Measurements from ENCODE around the gene DYNLT4.

Gene DYNLT4

DNA sequence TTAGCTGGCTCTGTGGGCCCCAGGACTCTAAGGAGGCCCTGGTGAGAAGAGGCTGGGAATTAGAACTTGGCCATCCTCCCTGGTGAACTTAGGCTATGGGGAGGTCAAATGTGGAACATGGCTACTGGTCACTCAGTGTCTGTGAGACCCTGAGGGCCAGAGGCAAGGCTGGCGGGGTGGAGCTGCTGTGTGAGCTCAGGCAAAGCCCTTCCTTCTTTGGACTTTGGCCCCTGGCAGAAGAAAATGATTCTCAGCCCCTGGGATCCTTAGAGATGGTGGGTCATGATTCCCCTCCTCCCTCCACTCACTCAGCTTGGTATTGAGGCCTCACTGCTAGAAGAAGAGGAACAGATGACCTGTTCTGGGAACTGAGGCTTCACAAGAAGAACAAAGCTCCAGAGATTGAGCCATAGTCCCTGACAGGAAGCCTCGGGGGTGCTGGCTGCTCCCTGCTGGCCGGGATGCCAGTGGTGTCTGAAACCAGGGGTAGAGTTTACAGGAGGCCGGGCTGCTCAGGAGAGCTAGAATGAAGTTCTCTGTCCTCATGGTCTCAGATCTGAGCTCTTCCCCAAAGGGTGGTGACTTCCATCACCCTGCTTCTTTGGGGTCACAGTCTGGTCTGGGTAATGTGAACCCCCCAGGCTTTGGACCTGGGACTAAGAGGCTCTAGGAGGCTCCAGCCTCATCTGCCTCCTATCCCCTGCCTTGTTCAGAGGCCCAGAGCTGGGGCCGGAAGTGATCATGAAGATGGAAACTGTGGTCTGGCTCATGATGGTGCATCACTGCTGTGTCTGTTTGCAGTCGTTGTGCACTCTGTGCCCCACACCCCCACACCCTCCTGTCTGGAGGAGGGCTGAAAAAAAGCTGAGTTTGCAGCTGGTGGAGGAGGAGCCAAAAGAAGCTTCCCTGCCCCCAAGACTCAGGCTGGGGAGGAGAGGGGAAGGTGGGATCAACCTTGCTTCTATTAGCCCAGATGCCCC, 2.1 kb upstream of the DYNLT4 start:
- Mint-ChIP-seq H3K4me3 (peak overlapping the region; percentile 79), H3K27me3 (ENCODE audit: low read depth) (no peaks in the 10 kb centered on the region), H3K9me3 (no peaks in the 10 kb centered on the region), H3K36me3 (ENCODE audit: low read depth) (peaks cover 55% of the 10 kb centered on the region), H3K27ac (peak overlapping the region; percentile 99), H3K4me1 (ENCODE audit: low read depth) (peaks cover 62% of the 10 kb centered on the region)
- DNase-seq (ENCODE audit: low spot score) = peak; percentile 92

DNA sequence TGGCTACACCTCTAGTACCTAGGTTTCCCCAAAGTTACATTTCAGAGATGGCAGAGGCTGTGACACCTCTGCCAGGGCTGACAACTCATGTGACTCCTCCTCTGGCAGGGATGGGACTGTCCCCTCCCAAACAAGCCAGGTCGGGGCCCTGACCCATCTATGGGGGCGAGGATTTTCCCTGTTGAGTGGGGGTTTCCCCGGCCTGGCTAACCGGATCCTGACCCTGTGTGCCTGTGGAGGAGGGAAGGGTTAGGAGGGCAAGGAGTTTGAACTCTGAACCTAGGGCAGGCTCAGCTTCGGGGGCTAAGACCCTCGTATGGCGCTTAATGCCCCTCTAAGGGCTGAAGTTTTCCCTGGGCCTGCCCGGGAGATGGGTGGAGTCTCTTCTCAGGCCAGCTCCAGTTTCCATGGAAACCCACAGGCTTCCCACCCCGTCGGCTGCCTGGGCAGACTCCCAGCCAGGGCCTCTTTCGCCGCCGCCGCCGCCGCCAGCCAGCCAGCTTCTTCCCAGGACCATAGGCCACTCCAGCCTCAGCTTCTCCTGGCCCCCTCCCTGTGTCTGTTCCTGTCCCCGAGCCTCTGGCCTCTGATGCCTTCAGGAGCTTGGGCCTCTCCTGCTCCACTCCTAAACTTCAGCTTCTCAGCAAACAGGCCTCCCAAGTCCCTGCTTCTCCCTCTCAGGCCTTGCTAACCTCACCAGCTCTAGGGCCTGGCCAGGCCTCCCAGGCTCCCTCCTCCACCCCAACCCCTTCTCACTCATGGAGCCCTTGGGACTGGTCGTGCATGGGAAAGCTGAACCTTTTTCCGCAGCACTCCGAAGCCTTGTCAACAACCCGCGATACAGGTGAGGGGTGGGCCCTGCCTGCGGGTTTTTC, 1.1 kb upstream of the DYNLT4 start, which contains the start of gene BTBD19:
Gene BTBD19 (plus strand): TSS at position 461 of the 875 bp plus-strand sequence. CDS start 298 bp downstream, at position 759.
- peak within 1 kb of the TSS; percentile 99 for H3K27ac Mint-ChIP-seq
- H3K36me3 Mint-ChIP-seq (ENCODE audit: low read depth) = peaks cover 57% of the 10 kb centered on the region
- DNase-seq (ENCODE audit: low spot score) = peak; percentile 90
- H3K4me3 Mint-ChIP-seq = peak within 1 kb of the TSS; percentile 79
- H3K9me3 Mint-ChIP-seq = no peaks in the 10 kb centered on the region
- H3K4me1 Mint-ChIP-seq (ENCODE audit: low read depth) = peaks cover 60% of the 10 kb centered on the region
- H3K27me3 Mint-ChIP-seq (ENCODE audit: low read depth) = no peaks in the 10 kb centered on the region

DNA sequence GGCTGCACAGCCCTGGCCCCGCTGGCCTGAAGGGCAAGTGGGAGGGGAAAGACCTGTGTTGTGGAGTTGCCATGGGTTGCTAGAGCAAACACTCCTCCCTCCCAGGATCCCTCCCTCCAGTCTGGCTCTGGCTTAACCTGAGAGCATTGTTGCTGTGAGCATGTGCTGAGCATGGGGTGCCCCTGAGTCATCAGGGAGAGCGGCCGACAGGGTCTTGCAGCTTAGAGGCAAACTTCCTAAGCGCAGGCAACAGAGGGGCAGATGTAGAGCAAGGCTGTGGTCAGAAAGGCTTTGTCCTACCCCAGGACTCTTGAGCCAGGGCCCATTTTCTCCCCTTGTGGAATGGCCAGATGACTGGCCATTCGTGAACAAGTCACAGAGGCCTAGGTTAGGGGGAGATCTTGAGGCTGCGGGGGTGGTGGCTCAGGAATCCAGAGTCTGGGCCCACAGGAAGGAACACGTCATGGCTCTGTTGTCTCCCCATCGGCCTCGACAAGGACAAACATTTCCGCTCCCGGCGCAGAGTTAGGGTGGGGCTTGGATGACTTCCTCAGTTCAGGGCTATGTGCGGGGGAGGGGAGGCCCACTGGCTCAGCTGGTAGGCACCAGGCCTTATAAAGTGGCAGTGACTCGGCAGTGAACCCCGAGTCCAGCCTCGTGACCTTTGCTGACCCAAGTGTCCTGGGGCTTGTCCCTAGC, 362 bp upstream of the DYNLT4 start:
- no peaks in the 10 kb centered on the region for H3K27me3 Mint-ChIP-seq (ENCODE audit: low read depth)
- no peaks in the 10 kb centered on the region for H3K9me3 Mint-ChIP-seq

DNA sequence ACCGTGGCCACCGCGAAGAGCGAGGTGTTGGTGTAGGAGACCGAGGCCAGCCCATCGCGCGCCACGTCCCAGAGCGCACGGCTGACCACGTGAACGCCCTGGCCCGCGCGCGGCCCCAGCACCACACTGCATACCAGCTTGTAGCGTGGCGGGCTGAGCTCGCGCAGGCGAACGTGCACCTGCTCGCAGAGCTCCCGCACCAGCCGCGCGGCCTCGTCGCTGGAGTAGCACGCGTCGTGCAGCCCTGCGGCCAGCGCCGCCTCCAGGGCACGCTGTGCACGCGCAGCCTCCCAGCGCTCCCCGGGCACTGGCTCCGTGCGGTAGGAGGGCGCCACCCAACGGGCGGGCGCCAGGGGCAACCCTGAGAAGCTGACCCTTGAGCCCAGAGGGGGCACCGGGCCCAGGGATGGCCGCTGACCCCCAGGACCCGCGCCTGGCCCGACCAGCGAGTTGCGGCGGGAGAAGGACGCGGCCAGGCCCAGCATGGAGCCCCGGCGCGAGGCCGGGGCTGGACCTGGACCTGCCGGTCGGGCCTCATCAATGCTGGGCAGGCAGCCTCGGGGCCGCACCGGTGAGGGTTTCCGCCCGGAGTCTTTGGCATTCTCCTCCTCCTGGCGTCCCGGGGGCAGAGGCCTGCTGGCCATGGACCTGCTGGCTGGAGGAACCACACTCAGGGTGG, 987 bp downstream of the DYNLT4 start:
- no peak overlapping the region for H3K4me3 Mint-ChIP-seq
- peaks cover 62% of the 10 kb centered on the region for H3K4me1 Mint-ChIP-seq (ENCODE audit: low read depth)
- peaks cover 65% of the 10 kb centered on the region for H3K36me3 Mint-ChIP-seq (ENCODE audit: low read depth)
- no peaks in the 10 kb centered on the region for H3K27me3 Mint-ChIP-seq (ENCODE audit: low read depth)
- DNase-seq (ENCODE audit: low spot score) = no peak
- peak overlapping the region; percentile 99 for H3K27ac Mint-ChIP-seq
- H3K9me3 Mint-ChIP-seq = no peaks in the 10 kb centered on the region

More for the DNA sequence above, 362 bp upstream of the DYNLT4 start:
- Mint-ChIP-seq H3K4me1 (ENCODE audit: low read depth) (peaks cover 66% of the 10 kb centered on the region), H3K4me3 (peak overlapping the region; percentile 79), H3K36me3 (ENCODE audit: low read depth) (peaks cover 61% of the 10 kb centered on the region), H3K27ac (peak overlapping the region; percentile 99)
- DNase-seq (ENCODE audit: low spot score) = peak; percentile 92

DNA sequence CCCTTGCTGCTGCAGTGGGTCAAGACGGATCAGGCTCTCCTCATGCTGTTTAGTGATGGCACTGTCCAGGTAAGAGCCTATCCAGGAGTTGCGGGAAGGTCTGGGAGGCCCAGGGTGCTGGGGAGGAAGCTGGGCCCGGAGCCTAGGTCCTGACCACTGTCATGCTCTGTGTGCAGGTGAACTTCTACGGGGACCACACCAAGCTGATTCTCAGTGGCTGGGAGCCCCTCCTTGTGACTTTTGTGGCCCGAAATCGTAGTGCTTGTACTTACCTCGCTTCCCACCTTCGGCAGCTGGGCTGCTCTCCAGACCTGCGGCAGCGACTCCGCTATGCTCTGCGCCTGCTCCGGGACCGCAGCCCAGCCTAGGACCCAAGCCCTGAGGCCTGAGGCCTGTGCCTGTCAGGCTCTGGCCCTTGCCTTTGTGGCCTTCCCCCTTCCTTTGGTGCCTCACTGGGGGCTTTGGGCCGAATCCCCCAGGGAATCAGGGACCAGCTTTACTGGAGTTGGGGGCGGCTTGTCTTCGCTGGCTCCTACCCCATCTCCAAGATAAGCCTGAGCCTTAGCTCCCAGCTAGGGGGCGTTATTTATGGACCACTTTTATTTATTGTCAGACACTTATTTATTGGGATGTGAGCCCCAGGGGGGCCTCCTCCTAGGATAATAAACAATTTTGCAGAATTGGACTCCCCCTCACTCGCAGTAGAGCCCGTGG, 1.7 kb downstream of the DYNLT4 start:
- Mint-ChIP-seq H3K4me1 (ENCODE audit: low read depth) (peaks cover 56% of the 10 kb centered on the region), H3K27ac (peak overlapping the region; percentile 77), H3K9me3 (no peaks in the 10 kb centered on the region), H3K27me3 (ENCODE audit: low read depth) (no peaks in the 10 kb centered on the region), H3K36me3 (ENCODE audit: low read depth) (peaks cover 64% of the 10 kb centered on the region), H3K4me3 (no peak overlapping the region)
- no peak for DNase-seq (ENCODE audit: low spot score)

DNA sequence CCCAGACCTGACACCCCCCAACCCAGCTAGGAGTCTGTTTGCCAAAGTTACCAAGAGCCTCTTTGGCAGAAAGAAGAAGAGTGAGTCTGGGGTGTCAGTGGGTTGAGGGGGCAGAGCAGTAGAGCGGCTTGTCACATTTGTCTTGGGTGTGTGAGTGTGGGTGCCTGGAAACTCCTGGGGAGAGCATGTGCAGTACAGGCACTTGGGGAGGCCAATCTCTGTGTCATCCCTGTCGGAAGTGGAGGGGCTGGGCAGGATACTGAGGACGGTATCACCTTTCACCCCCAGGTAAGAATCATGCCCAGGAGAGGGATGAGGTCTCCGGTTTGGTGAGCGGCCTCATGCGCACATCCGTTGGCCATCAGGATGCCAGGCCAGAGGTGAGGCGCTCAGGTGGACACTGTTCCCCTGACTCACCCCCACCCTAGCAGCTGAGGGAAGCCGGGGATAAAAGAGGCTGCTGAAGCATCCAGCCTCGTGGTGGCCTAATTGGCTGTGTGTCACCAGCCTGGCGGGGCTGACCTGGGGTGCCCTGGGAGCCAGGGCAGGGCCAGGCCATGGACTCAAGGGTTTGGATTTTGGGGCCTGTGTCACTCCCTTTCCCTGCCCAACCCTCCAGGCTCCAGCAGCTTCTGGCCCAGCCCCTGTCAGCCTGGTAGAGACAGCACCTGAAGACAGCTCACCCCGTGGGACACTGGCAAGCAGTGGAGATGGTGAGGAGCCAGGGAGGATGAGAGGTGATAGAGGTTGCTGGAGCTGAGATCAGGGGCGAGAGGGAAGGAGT, 3.6 kb downstream of the DYNLT4 start:
- Mint-ChIP-seq H3K27me3 (ENCODE audit: low read depth) (no peaks in the 10 kb centered on the region), H3K4me1 (ENCODE audit: low read depth) (peaks cover 48% of the 10 kb centered on the region), H3K36me3 (ENCODE audit: low read depth) (peaks cover 61% of the 10 kb centered on the region), H3K9me3 (no peaks in the 10 kb centered on the region), H3K4me3 (peak overlapping the region; percentile 92), H3K27ac (peak overlapping the region; percentile 77)
- DNase-seq (ENCODE audit: low spot score) = no peak

DNA sequence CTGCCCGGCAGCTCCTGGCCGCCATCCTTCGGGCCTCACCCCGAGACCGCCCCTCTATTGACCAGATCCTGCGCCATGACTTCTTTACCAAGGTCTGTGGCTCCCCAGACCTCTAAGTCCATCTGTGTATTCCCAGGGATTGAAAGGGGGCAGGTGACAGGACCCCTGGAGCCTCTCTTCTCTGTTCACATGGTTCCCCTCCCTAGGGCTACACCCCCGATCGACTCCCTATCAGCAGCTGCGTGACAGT, 4.2 kb downstream of the DYNLT4 start:
- H3K4me3 Mint-ChIP-seq = peak overlapping the region; percentile 92
- peaks cover 60% of the 10 kb centered on the region for H3K36me3 Mint-ChIP-seq (ENCODE audit: low read depth)
- H3K27me3 Mint-ChIP-seq (ENCODE audit: low read depth) = no peaks in the 10 kb centered on the region
- peak overlapping the region; percentile 72 for H3K27ac Mint-ChIP-seq
- H3K4me1 Mint-ChIP-seq (ENCODE audit: low read depth) = peaks cover 44% of the 10 kb centered on the region
- no peaks in the 10 kb centered on the region for H3K9me3 Mint-ChIP-seq
- no peak for DNase-seq (ENCODE audit: low spot score)

DNA sequence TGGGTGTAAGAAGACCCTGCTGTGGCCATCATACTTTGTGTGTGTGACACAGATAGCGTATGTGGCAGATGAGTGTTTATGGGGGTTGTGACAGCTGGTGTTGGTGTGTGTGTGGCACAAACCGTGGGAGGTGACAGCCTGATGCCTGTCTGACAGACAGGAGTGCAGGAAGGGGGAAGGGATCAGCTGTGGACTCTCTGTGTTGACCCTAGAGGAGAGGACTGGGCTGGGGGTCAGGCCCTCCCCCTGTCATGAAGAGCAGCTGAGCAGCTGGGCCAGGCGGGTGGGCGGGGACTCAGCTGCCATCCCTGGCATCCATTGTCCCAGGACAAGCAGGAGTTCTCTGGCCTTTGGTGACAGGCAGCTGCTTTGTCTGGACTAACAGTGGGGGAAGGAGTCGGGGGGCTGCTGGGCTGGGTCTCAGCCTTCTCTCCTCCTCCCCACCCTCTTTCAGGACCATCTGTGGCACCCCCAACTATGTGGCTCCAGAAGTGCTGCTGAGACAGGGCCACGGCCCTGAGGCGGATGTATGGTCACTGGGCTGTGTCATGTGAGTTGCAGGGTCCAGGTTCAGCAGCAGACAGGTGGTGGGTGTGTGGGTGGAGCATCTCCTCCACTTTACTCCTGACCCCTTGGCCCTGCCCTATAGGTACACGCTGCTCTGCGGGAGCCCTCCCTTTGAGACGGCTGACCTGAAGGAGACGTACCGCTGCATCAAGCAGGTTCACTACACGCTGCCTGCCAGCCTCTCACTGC, 4.7 kb downstream of the DYNLT4 start:
- Mint-ChIP-seq H3K4me3 (peak overlapping the region; percentile 92), H3K4me1 (ENCODE audit: low read depth) (peaks cover 39% of the 10 kb centered on the region), H3K36me3 (ENCODE audit: low read depth) (peaks cover 55% of the 10 kb centered on the region), H3K27ac (peak overlapping the region; percentile 97), H3K27me3 (ENCODE audit: low read depth) (no peaks in the 10 kb centered on the region), H3K9me3 (no peaks in the 10 kb centered on the region)
- no peak for DNase-seq (ENCODE audit: low spot score)

DNA sequence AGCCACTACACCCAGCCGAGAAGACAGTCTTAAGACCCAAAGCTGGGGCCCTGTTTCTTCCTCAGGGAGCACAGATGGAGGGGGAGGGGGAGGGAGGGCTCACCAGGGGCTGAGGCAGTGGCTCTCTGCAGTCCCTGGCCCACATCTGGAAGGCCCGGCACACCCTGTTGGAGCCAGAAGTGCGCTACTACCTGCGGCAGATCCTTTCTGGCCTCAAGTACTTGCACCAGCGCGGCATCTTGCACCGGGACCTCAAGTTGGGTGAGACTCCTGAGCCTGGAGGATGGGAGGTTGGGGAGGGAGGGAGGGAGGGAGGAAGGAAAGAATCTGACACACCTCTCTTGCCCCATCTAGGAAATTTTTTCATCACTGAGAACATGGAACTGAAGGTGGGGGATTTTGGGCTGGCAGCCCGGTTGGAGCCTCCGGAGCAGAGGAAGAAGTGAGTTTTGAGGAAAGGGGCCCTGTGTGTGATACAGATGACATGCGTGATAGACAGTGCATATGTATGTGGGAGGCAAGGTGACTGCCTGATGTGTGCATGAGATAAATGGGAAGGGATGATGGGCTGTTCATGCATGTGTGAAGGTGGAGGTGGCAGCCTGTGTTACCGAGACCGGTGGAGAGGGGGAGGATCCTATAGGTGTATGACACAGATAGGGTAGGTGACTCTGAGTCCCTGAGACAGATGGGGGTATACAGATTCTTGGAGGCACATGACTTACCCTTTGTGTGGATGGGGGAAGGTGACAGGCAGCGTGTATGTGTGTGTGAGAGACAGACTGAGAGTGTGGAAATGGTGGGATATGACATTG, 5.5 kb downstream of the DYNLT4 start:
- Mint-ChIP-seq H3K4me3 (peak overlapping the region; percentile 92), H3K36me3 (ENCODE audit: low read depth) (peaks cover 48% of the 10 kb centered on the region), H3K9me3 (no peaks in the 10 kb centered on the region), H3K27me3 (ENCODE audit: low read depth) (no peaks in the 10 kb centered on the region), H3K4me1 (ENCODE audit: low read depth) (peaks cover 31% of the 10 kb centered on the region), H3K27ac (peak overlapping the region; percentile 97)
- DNase-seq (ENCODE audit: low spot score) = peak; percentile 65

DNA sequence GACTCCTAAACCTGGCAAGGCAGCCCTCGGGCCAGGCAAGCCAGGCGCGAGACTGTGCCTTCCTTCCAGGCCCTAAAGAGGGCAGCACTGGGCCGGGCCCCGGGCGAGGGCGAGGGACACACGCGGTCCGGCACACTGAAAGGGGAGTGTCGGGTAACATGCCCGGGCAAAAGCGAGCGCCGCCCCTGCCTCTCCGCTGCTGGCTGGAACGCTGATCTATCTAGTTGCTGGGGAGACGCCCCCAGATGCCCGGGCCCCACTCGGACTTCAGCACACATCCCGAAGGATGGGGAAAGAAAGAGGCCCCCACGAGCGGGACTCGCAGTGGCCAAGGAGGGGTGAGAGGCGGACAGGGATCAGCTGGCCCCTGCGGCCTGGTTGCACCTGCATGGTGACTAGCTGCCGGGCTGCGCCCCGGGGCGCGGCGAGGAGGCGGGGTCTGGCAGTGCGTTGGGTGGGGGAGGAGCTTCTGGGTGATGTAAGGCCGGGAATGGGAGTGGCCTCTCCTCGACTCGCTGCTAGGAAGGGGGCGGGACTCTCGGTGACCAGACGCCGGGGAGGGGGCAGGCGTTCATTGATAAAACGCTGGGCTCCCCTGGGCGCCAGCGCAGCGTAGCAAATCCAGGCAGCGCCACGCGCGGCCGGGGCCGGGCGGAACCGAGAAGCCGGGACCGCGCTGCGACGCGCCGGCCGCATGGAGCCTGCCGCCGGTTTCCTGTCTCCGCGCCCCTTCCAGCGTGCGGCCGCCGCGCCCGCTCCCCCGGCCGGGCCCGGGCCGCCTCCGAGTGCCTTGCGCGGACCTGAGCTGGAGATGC, 7.2 kb downstream of the DYNLT4 start, which contains the start of gene PLK3:
Gene PLK3 (plus strand): TSS at position 608 of the 815 bp plus-strand sequence. CDS start 87 bp downstream, at position 695.
- Mint-ChIP-seq H3K4me1 (ENCODE audit: low read depth) (peaks cover 26% of the 10 kb centered on the region), H3K27me3 (ENCODE audit: low read depth) (no peaks in the 10 kb centered on the region)

More for the DNA sequence above, 7.2 kb downstream of the DYNLT4 start, which contains the start of gene PLK3:
- no peaks in the 10 kb centered on the region for H3K9me3 Mint-ChIP-seq
- H3K4me3 Mint-ChIP-seq = peak within 1 kb of the TSS; percentile 99
- peak; percentile 96 for DNase-seq (ENCODE audit: low spot score)
- H3K27ac Mint-ChIP-seq = peak within 1 kb of the TSS; percentile 100
- H3K36me3 Mint-ChIP-seq (ENCODE audit: low read depth) = peaks cover 35% of the 10 kb centered on the region

All from T-helper 2 cell treated with Interferon-gamma antibody and Interleukin-4, amounts not matched to agents 5 μg/mL and 100 μg/mL, for 36 hours (primary cell).